ENCODE measurements around the gene PHYHD1.

DNA sequence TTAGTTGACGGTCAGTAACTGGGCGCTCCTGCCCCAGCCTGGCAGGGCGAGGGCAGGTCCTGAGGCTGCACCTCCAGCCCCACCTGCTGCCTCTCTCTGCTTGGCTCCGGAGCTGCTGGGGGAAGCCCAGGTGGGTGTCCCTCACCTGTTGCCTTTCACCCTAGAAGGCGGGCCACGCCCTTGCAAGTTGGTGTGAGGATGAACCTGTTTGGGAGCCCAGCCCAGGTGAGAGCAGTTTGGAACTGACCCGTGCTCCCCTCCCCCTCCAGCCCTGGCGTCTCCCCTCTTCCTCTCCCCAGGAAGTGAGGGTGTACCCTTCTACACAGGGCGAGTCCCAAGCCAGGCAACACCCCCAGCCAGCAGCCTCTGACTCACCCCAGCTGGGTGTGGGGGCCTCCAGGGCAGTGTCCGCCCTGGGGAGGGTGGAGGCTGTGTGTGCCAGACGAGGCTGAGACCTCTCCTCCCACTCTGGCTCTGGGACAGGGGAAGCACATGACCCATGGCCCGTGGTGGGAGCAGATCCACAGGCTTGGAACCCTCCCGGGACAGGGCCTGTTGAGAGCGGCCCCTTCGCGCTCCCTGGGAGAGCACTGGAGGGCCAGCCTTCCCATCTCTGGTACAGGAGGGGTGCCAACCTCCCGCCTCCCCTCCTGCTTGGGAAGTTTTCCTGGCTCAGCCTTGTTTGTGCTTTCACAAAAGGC, 28.4 kb upstream of the PHYHD1 start:
- TF ChIP-seq, protein P1, sequence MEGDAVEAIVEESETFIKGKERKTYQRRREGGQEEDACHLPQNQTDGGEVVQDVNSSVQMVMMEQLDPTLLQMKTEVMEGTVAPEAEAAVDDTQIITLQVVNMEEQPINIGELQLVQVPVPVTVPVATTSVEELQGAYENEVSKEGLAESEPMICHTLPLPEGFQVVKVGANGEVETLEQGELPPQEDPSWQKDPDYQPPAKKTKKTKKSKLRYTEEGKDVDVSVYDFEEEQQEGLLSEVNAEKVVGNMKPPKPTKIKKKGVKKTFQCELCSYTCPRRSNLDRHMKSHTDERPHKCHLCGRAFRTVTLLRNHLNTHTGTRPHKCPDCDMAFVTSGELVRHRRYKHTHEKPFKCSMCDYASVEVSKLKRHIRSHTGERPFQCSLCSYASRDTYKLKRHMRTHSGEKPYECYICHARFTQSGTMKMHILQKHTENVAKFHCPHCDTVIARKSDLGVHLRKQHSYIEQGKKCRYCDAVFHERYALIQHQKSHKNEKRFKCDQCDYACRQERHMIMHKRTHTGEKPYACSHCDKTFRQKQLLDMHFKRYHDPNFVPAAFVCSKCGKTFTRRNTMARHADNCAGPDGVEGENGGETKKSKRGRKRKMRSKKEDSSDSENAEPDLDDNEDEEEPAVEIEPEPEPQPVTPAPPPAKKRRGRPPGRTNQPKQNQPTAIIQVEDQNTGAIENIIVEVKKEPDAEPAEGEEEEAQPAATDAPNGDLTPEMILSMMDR (IDR thresholded peaks at IDR 0.05), result no peak
- TF ChIP-seq TCF7L2 (IDR thresholded peaks at IDR 0.05; ENCODE audit: low read depth, low read length) (no peak), POLR2AphosphoS5 (IDR thresholded peaks at IDR 0.05; ENCODE audit: low read depth, low read length) (no peak)
